Liver (tissue), 3 donors: ENCODE measurements around the gene COL7A1.

Experiments
- ATF3 ChIP-seq: IDR thresholded peaks from 2 replicates; pipeline ENCODE4 v1.6.1; 2016; ENCODE audit warnings: antibody characterized with exemption
- CTCF ChIP-seq: fragments of 150-350 bp; IDR thresholded peaks from 2 replicates; pipeline ENCODE4 v1.5.1; 2017; ENCODE audit warnings: improper control_type of control experiment, low read depth, low read length; ENCODE audit not compliant: missing input control
- FOXA1 ChIP-seq: IDR thresholded peaks from 2 replicates; pipeline ENCODE4 v1.6.1; 2016; ENCODE audit warnings: antibody characterized with exemption
- GABPA ChIP-seq, 2 donors: IDR thresholded peaks in 1 of 2; conservative IDR thresholded peaks in 1 of 2; 2 replicates each; pipeline ENCODE4 v1.6.1; 2016; ENCODE audit warnings: antibody characterized with exemption in 2 of 2, mild to moderate bottlenecking in 1 of 2, moderate library complexity in 1 of 2
- MAX ChIP-seq: IDR thresholded peaks from 2 replicates; pipeline ENCODE4 v1.6.1; 2016; ENCODE audit warnings: antibody characterized with exemption
- NR2F2 ChIP-seq: IDR thresholded peaks from 2 replicates; pipeline ENCODE4 v1.6.1; 2016; ENCODE audit warnings: antibody characterized with exemption
- RAD21 ChIP-seq, 2 donors: IDR thresholded peaks; 2 replicates each; pipeline ENCODE4 v1.6.1; 2016; ENCODE audit warnings: antibody characterized with exemption in 2 of 2, mild to moderate bottlenecking in 2 of 2
- REST ChIP-seq: IDR thresholded peaks from 2 replicates; pipeline ENCODE4 v1.6.1; 2016; ENCODE audit warnings: antibody characterized with exemption, mild to moderate bottlenecking
- TAF1 ChIP-seq: conservative IDR thresholded peaks from 2 replicates; pipeline ENCODE4 v1.6.1; 2016; ENCODE audit warnings: antibody characterized with exemption, mild to moderate bottlenecking
- donor health status: healthy.
- donor health status: healthy.

- no peak for TF ChIP-seq CTCF
- TF ChIP-seq TAF1: no peak
- no peak for TF ChIP-seq REST
- no peak for TF ChIP-seq FOXA1
- no peak for TF ChIP-seq GABPA (IDR thresholded peaks at IDR 0.05 in 1 of 2, conservative IDR thresholded peaks at IDR 0.05 in 1 of 2)
- no peak for TF ChIP-seq ATF3
- no peak for TF ChIP-seq RAD21 (IDR thresholded peaks at IDR 0.05)
- no peak for TF ChIP-seq NR2F2
- TF ChIP-seq MAX: no peak
Measured at GRCh38 chr3:48567500-48567899, 27.6 kb downstream of the COL7A1 start.
